ENCODE data around the gene KIF21A.
"Not testable (repeated sequence)": the region's sequence is repeated elsewhere in the genome, so short reads cannot be mapped to it uniquely, and the experiment has no call there.

KIF21A gene

GRCh38 chr12:39443081-39443928 is at the start of gene KIF21A:
Gene KIF21A (minus strand): TSS chr12:39443120. CDS start chr12:39442970, 150 bp downstream.
- DNase-seq = peak; percentile 68

GRCh38 chr12:39490500-39491282 is 47.8 kb upstream of the KIF21A start:
- no peak for DNase-seq

GRCh38 chr12:39483597-39483996 is 40.7 kb upstream of the KIF21A start:
- DNase-seq = no peak

- DNase-seq = no peak
Measured at GRCh38 chr12:39483042-39483441, 40.1 kb upstream of the KIF21A start.

DNA sequence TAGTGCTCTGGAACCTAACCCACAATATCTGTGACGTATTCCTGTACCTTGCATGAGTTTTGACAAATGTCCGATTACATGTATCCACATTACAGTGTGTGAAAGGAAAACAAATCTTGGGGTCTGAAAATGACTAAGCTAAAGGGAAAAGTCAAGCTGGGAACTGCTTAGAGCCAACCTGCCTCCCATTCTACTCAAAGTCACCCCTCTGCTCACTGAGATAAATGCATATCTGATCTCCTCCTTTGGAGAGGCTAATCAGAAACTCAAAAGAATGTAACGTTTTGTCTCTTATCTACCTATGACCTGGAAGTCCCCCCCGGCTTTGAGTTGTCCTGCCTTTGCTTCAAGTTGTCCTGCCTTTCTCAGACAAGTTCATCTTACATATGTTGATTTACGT is 34.0 kb upstream of the KIF21A start:
- DNase-seq = no peak

GRCh38 chr12:39476121-39476520 is 33.2 kb upstream of the KIF21A start:
- DNase-seq = no peak

DNA sequence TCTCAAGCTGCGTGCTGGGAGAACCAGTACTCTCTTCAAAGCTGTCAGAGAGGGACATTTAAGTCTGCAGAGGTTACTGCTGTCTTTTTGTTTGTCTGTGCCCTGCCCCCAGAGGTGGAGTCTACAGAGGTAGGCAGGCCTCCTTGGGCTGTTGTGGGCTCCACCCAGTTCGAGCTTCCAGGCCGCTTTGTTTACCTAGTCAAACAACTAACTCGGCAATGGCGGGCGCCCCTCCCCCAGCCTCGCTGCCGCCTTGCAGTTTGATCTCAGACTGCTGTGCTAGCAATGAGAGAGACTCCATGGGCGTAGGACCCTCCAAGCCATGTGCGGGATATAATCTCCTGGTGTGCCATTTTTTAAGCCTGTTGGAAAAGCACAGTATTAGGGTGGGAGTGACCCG is 32.2 kb upstream of the KIF21A start:
- DNase-seq = not testable (repeated sequence)

- DNase-seq = no peak
Measured at GRCh38 chr12:39467432-39467870, 24.5 kb upstream of the KIF21A start.

- DNase-seq = no peak
Measured at GRCh38 chr12:39464976-39465695, 22.2 kb upstream of the KIF21A start.

DNA sequence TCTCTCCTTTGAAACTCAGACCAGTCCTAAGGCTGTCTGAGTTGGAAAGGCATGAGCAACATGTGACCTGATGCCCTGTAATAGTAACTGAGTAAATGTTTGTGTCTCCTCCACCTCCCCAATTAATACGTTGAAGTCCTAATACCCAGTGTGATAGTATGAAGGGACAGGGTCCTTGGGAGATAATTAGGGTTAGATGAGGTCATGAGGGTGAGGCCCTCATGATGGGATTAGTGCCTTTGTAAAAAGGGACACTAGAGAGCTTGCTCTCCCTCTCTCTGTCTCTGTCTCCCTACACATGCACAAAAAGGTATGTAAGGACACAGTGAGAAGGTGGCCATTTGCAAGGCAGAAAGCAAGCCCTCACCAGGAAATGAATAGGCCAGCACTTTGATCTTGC is 18.1 kb upstream of the KIF21A start:
- DNase-seq = no peak

- no peak for DNase-seq
Measured at GRCh38 chr12:39459027-39459434, 16.1 kb upstream of the KIF21A start.

DNA sequence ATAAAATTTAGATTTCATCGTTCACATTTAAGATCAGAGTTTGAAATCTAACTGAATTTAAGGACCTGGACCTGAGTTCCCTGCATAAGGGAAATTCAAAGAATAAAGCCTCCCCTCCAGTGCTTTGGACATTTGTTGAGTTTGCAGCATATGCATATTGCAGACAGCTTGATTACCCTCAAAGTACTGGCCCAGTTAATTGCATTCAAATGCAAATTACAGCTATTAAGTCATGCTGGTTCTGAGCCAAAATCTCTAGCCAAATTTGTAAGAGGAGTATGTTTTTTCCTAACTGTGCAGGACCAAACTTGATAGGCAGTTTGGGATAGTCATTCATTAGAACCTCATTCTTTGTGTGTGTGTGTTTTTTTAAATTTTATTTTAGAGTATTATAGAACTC is 9.1 kb upstream of the KIF21A start:
- no peak for DNase-seq

DNA sequence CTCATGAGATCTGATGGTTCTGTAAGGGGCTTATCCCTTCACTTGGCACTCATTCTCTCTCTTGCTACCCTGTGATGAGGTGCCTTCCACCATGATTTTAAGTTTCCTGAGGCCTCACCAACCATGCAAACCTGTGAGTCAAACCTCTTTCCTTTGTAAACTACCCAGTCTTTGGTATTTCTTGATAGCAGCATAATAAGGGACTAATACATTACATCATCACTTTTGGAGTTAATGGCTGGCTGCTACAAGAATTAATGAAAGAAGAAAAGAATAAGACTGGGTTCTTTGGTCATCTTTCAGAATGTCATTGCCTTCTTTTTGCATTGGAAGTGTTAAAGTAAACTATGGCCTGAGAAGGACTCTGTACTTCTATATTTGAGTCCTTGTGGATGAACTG is 5.1 kb upstream of the KIF21A start:
- no peak for DNase-seq

DNA sequence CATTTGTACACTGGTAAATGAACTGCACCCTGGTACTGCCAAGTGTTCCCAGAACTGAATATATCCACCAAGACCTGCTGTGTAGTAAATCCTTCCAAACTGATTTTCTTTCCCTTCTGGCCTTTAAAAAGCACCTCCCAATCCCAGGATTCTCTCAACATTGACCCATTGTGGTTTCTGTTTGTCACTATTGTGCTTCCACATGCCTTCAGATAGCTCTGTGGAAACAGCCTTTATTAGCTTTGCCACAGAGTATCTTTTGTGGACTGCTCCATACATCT is 949 bp upstream of the KIF21A start:
- DNase-seq = no peak

GRCh38 chr12:39442831-39443080 is 164 bp downstream of the KIF21A start:
- DNase-seq = peak; percentile 9

GRCh38 chr12:39441963-39442830 is 723 bp downstream of the KIF21A start:
- peak; percentile 21 for DNase-seq

DNA sequence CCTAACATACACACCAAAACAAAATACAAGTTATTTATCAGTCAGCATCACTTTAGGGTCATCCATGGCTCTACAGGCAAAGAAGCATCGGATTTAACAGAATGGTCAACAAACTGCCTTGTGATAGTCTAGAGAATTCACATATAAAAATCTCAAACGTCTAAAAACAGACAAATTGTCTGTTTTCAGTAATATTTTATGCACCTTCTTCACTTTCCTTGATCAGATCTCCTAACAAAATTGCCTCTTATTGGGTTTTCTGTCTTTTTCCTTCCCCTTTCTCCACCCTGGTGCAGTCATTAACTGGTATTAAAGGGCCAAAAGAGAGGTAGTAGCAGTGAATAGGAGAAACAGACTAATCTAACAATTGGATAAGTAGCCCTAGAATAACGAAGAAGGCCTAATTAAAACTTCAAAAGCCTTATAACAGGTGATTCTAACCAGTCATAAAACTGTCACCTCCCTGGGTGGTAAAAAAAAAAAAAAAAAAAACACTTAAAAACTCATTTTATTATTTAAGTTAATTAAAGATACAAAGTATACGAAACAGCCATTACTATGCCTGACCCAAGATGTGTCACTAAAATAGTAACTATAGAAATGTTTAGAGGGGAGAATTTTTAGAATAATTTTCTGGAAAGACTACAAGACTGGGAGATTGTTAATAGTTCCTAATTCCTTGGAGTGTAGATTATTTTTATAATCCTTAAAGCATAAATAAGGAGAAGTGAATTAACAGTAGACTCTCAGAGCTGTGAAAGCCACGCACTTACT is 1.5 kb downstream of the KIF21A start:
- no peak for DNase-seq

GRCh38 chr12:39440781-39441180 is 2.1 kb downstream of the KIF21A start:
- DNase-seq = no peak

GRCh38 chr12:39440101-39440500 is 2.8 kb downstream of the KIF21A start:
- no peak for DNase-seq

- no peak for DNase-seq
Measured at GRCh38 chr12:39435531-39435930, 7.4 kb downstream of the KIF21A start.

DNA sequence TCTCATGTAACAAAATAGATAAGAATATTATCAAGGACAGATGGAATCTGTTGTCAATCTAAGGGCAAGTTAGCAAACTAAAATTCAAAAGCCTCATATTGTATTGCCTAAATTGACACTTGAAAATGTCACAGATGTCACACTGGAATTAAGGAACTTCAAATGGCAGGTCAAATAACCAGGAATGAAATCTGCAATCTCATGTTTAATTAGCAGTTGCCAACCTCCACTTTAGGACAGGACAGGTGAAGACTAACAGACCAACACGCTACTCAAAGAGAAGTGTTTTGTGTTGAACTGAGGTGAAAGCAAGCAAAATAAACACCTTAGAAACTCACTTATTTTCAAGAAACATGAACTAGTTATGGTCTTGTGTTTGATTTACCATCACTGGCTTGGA is 11.1 kb downstream of the KIF21A start:
- no peak for DNase-seq
